ES-I3 (cell line): ENCODE results near the gene CROCC2.
"Not testable (repeated sequence)": the region's sequence is repeated elsewhere in the genome, so short reads cannot be mapped to it uniquely, and the experiment has no call there.

Experiments
- H3K36me3 ChIP-seq: 2 replicates; pipeline ENCODE4 v1.6.1; 2013; ENCODE audit warnings: mild to moderate bottlenecking, low read length, control low read depth, moderate library complexity; ENCODE audit not compliant: insufficient read depth
- H3K4me1 ChIP-seq: 2 replicates; pipeline ENCODE4 v1.6.1; 2013; ENCODE audit warnings: mild to moderate bottlenecking, control low read depth, low read length; ENCODE audit not compliant: insufficient read depth
- H3K9ac ChIP-seq: 2 replicates; pipeline ENCODE4 v1.6.1; 2013; ENCODE audit warnings: low read depth, mild to moderate bottlenecking, low read length, moderate library complexity
- H3K9me3 ChIP-seq: 2 replicates; pipeline ENCODE4 v1.6.1; 2013; ENCODE audit warnings: mild to moderate bottlenecking, low read length, moderate library complexity; ENCODE audit not compliant: control insufficient read depth, insufficient read depth

The CROCC2 gene

GRCh38 chr2:240968731-240969624 lies 62.8 kb downstream of the CROCC2 start:
- H3K9ac ChIP-seq: no peak overlapping the region
- H3K36me3 ChIP-seq: no peaks in the 10 kb centered on the region
- no peaks in the 10 kb centered on the region for H3K4me1 ChIP-seq
- peaks cover 2% of the 10 kb centered on the region; the same call in 1 of the 2 replicates for H3K9me3 ChIP-seq

DNA sequence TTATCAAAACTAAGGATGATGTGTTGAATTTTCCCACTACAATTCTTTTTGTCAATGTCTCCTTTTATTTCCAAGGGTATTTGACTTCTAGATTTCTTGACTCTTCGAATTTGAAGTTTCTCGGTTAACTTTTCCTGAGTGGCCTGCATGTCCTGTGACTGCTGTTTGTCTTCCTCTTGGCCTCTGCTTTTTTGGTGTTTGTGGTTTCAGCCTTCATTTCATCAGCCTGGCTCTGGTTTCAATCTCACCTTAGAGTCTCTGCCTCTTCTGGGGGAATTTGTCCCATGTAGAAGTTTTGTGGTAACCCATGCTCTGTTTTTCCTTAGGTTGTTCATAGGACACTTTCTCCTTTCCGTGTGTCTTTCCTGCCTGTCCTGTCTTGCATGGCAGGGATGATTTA lies 64.0 kb downstream of the CROCC2 start:
- Histone ChIP-seq H3K9ac (no peak overlapping the region), H3K4me1 (no peaks in the 10 kb centered on the region)

GRCh38 chr2:240970816-240971215 lies 64.7 kb downstream of the CROCC2 start:
- no peaks in the 10 kb centered on the region for H3K4me1 ChIP-seq
- peaks cover 2% of the 10 kb centered on the region; the same call in 1 of the 2 replicates for H3K9me3 ChIP-seq
- H3K36me3 ChIP-seq: no peaks in the 10 kb centered on the region
- no peak overlapping the region for H3K9ac ChIP-seq

More for the DNA sequence above, 64.0 kb downstream of the CROCC2 start:
- Histone ChIP-seq H3K36me3 (no peaks in the 10 kb centered on the region), H3K9me3 (peaks cover 2% of the 10 kb centered on the region; the same call in 1 of the 2 replicates)

DNA sequence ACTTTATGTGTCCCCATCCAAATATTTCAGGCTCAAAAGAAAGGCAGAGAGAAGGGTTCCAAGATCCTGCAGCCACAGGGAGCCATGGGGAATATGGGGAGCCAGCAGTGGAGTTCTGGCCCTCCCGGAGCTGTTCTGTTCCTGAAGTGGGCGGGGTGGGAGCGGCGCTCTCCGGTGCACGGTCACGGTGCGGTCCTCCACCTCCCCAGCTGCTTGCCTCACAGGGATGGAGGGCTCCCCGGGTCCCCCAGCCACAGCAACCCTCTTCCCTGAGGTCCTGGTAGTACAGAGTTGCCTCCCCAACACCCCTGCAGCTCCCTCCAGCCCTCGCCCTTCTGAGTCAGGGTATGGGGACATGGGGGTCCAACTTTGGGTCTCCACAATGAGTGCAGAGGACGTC lies 66.1 kb downstream of the CROCC2 start:
- Histone ChIP-seq H3K36me3 (no peaks in the 10 kb centered on the region), H3K9ac (no peak overlapping the region), H3K4me1 (no peaks in the 10 kb centered on the region), H3K9me3 (peaks cover 2% of the 10 kb centered on the region; the same call in 1 of the 2 replicates)

DNA sequence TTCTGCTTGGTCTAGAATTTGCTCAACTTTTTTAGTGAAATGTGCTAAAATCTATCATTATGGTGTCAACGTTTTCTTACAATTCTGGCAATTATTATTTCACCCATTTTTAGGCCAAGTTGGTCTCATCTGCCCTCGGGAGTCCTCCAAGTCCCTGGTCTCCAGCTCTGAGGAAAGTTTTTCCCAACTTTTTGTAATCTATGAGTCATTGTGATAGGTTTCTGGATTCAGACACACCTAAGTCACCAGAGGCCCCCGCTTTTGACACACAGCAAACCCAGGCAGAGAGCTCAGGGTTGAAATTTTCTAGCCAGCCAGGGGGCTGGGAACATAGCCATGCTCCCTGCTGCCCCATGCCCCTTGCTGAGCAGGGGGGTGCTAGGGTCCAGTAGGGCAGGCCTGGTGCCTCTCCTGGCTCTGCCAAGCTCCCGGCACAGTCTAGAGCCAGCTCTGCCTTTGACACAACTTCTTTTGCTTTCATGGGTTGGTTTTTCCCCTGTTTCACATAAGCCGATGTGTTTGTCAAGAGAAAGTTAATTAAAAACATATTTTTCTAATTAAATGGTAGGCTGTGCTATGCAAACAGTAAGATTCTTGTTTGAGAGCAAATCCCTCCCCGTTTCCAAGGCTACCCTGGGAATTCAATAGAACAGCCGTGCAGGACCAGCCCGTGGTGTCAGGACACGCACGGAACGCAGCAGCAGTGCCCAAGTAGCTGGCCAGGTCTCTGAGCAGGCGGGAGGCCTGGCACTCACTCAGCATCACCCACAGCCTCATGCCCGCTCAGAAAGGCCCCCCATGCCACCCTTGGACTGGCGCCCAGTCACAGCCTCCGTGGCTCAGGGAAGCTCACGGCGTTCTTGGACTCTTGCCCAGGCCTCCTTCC lies 66.7 kb downstream of the CROCC2 start:
- H3K36me3 ChIP-seq: no peaks in the 10 kb centered on the region
- H3K9me3 ChIP-seq: peaks cover 2% of the 10 kb centered on the region; the same call in 1 of the 2 replicates
- H3K9ac ChIP-seq: no peak overlapping the region
- no peaks in the 10 kb centered on the region for H3K4me1 ChIP-seq

- Histone ChIP-seq H3K9me3 (peaks cover under 1% of the 10 kb centered on the region; the same call in 1 of the 2 replicates), H3K4me1 (no peaks in the 10 kb centered on the region), H3K36me3 (no peaks in the 10 kb centered on the region), H3K9ac (no peak overlapping the region)
Observed at GRCh38 chr2:240974771-240975572, 68.8 kb downstream of the CROCC2 start.

DNA sequence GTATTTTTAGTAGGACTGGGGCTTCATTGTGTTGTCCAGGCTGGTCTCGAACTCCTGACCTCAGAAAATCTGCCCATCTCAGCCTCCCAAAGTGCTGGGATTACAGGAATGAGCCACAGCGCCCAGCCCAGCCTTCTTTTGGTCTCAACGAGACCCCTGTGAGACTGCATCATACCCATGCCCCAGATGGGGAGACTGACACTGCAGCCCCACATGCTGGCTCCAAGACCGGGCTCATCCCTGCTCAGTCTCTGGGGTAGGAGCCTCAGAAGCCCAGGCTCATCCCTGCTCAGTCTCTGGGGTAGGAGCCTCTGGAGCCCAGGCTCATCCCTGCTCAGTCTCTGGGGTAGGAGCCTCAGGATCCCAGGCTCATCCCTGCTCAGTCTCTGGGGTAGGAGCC lies 69.8 kb downstream of the CROCC2 start:
- not testable (repeated sequence) for H3K36me3 ChIP-seq

GRCh38 chr2:240981280-240981679 lies 75.1 kb downstream of the CROCC2 start:
- Histone ChIP-seq H3K9ac (no peak overlapping the region), H3K36me3 (no peaks in the 10 kb centered on the region), H3K9me3 (no peaks in the 10 kb centered on the region), H3K4me1 (no peaks in the 10 kb centered on the region)

More for the DNA sequence above, 69.8 kb downstream of the CROCC2 start:
- H3K9me3 ChIP-seq, H3K4me1 ChIP-seq, H3K9ac ChIP-seq: not testable (repeated sequence)

DNA sequence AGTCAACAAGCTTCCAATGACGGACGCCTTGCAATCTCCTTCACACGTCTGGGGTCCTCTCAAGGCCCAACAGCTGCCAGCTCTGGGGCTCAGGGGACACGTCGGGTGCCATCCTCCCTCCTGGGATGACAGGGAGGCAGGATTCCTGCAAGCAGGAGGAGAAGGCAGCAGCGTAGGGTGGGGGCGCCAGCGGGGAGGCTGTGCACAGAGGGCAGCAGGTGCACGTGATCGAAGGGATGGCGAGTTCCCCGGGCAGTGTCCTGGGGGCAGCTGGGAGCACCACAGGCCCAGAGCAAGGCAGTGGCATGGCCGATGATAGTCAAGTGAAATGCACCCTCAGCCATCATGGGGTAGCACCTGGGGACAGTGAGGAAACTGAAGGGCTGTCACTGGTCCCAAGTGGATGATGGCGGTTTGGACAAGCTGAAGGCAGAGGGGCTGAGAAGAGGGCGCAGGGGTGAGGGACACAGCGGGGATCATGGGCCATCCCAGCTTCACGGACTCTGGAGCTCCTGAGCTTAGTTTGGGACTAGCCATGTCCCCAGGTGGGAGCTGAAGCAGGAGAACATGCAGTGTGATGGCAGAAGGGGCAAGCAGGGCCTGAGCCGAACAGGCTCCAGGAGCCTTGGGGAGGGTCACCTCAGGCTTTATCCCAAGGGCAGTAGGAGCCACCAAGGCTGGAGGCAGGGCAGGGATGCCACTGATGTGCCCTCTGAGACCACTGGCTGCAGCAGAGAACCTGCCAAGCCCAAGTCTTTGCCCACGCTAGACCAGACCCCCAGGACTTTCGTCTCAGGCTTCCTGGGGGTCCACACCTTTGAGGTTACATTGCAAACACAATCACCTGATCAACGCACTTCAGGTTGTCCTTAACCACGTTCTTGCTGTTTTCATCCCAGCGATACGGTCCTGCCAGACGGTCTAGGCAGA lies 76.0 kb downstream of the CROCC2 start:
- H3K9me3 ChIP-seq: no peaks in the 10 kb centered on the region
- H3K9ac ChIP-seq: no peak overlapping the region
- no peaks in the 10 kb centered on the region for H3K36me3 ChIP-seq
- H3K4me1 ChIP-seq: no peaks in the 10 kb centered on the region

- Histone ChIP-seq H3K36me3 (no peaks in the 10 kb centered on the region), H3K9ac (no peak overlapping the region), H3K9me3 (no peaks in the 10 kb centered on the region), H3K4me1 (no peaks in the 10 kb centered on the region)
Observed at GRCh38 chr2:240982821-240983281, 76.7 kb downstream of the CROCC2 start.

DNA sequence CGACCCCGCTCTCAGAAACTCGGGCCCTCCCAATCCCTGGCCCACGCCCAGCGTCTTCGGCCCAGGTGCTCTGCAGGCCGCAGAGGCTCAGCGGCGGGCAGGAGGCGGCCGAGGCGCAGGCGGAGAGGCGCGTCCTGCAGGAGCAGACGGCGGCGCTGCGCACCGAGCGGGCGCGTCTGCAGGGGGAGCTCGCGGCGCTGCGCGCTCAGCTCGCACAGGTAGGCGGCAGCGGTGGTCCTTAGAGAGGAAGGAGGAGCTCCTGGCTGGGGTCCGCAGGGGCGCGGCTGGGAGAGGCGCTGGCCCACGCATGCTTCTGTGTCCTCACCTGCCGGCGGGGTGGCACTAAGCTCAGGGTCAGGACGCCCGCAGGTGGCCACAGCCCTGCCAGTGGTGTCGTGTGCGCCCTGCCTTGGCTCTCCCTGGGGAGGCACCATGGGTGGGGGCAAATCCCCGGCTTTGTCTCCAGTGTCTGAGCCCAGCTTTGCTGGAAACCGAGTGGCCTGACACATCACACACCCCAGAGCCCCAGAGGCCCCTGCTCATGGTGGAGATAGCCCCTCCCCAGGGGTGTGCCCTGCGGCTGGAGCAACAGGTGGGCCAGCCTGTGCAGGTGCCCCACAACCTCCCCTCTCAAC lies 77.3 kb downstream of the CROCC2 start:
- H3K4me1 ChIP-seq: no peaks in the 10 kb centered on the region
- H3K36me3 ChIP-seq: no peaks in the 10 kb centered on the region

DNA sequence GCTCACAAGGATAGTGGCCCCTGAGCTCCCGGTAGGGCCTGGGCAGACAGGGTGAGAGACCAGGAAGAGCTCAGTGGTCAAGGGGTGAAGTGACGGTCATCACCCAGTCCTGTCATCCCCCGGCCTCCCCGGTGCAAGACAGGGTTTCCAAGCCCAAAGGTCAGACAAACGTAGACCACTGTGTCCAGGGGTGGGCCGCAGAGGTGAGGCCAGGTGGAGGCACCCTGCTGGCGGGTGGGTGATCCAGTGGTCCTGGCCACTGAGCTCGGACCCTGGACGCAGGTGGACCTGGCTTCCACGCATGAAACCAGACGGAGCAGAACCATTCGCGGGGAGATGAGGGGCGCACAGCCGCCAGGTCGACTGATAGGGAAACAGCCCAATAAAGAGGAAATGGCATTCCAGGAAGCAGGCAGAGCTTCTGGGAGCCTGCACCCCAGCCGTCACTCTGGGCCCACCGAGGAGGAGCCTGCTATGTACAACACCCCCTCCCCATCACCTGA lies 77.9 kb downstream of the CROCC2 start:
- Histone ChIP-seq H3K36me3 (no peaks in the 10 kb centered on the region), H3K4me1 (no peaks in the 10 kb centered on the region), H3K9ac (no peak overlapping the region), H3K9me3 (peaks cover 5% of the 10 kb centered on the region; the same call in 1 of the 2 replicates)

More for the DNA sequence above, 77.3 kb downstream of the CROCC2 start:
- H3K9me3 ChIP-seq: peaks cover 1% of the 10 kb centered on the region; the same call in 1 of the 2 replicates
- no peak overlapping the region for H3K9ac ChIP-seq
